Panc1 (cell line): Measurements from ENCODE around the gene FABP1. TPM values are rescaled to one million over a fixed set of nuclear protein-coding genes. Genes with fewer than 3 reads are reported as not detected.

Experiments used
- ATAC-seq: fragments of 200-7000 bp; cut with Tn5 transposase; 2 replicates; pipeline ENCODE4 v1.9.1; 2020; ENCODE audit warnings: mild to moderate bottlenecking, moderate library complexity
- BruUV-seq: library from RNA; stranded (reverse); fragments of 400-500 nt; replicated peaks from 2 replicates; lab custom pipeline; 2021; lab: Mats Ljungman, UMichigan
- CTCF ChIA-PET: fragments of 300-600 bp; sonication (Branson Sonifier 250); formaldehyde crosslinking; loops from one replicate; lab custom pipeline; 2022; ENCODE audit warnings: antibody characterized with exemption; lab: Charles Lee
- POLR2A ChIA-PET: fragments of 300-600 bp; sonication (Branson Sonifier 250); formaldehyde crosslinking; loops from one replicate; lab custom pipeline; 2022; ENCODE audit warnings: antibody characterized with exemption; lab: Charles Lee
- DNase-seq: peaks from one replicate; pipeline ENCODE4 v3.0.0-alpha.2; 2010; ENCODE audit warnings: low read depth, low spot score
- H3K27ac ChIP-seq: 2 replicates; pipeline ENCODE4 v1.5.1; 2011; ENCODE audit warnings: mild to moderate bottlenecking, low read length, inconsistent platforms
- H3K27me3 ChIP-seq: fragments of 200-500 bp; sonication (Bioruptor generic); 2 replicates; pipeline ENCODE4 v1.6.0; 2014; ENCODE audit warnings: low read length, inconsistent platforms; ENCODE audit not compliant: control insufficient read depth, insufficient read depth
- H3K36me3 ChIP-seq: fragments of 200-500 bp; sonication (Bioruptor generic); 2 replicates; pipeline ENCODE4 v1.5.1; 2014; ENCODE audit warnings: inconsistent platforms, mild to moderate bottlenecking, low read length, moderate library complexity; ENCODE audit not compliant: control insufficient read depth, insufficient read depth
- H3K4me1 ChIP-seq: 2 replicates; pipeline ENCODE4 v1.5.1; 2011; ENCODE audit warnings: inconsistent platforms, mild to moderate bottlenecking, low read length, moderate library complexity; ENCODE audit not compliant: control insufficient read depth, insufficient read depth
- H3K4me3 ChIP-seq, 2 experiments: 2 replicates each; pipeline ENCODE4 v1.5.1; 2011 to 2012; ENCODE audit warnings: low read depth in 2 of 2, low read length in 2 of 2, mild to moderate bottlenecking in 2 of 2, inconsistent platforms in 1 of 2, moderate library complexity in 1 of 2
- H3K9me3 ChIP-seq: fragments of 200-500 bp; sonication (Bioruptor generic); 2 replicates; pipeline ENCODE4 v1.5.1; 2014; ENCODE audit warnings: low read depth, mild to moderate bottlenecking, inconsistent platforms, low read length, moderate library complexity; ENCODE audit not compliant: control insufficient read depth, insufficient read depth
- POLR2AphosphoS5 ChIP-seq: IDR thresholded peaks from 2 replicates; pipeline ENCODE4 v1.6.1; 2012; ENCODE audit warnings: mild to moderate bottlenecking, low read depth, low read length, moderate library complexity
- SIN3A ChIP-seq: IDR thresholded peaks from 2 replicates; pipeline ENCODE4 v1.6.1; 2012; ENCODE audit warnings: low read depth, mild to moderate bottlenecking, low read length, moderate library complexity, borderline replicate concordance; ENCODE audit not compliant: insufficient read depth
- TCF7L2 ChIP-seq: IDR thresholded peaks from 2 replicates; pipeline ENCODE4 v1.6.1; 2011; ENCODE audit warnings: mild to moderate bottlenecking, low read depth, low read length, inconsistent platforms
- in situ Hi-C: cut with HindIII; loops from 2 replicates; pipeline ENCODE4 v1.10.0; 2016; ENCODE audit warnings: low sequenced_read_pairs, low pct_unique_long_range_greater_than_20kb
- intact Hi-C: fragments of 100-400 bp; cut with micrococcal nuclease; formaldehyde crosslinking; loops from one replicate; pipeline ENCODE4 v1.10.0; 2022; ENCODE audit not compliant: unreplicated experiment
- total RNA-seq: library from RNA; stranded (reverse); gene quantifications from one replicate; pipeline ENCODE4 v1.2.1, GENCODE V29; 2021; ENCODE audit not compliant: unreplicated experiment
- TF ChIP-seq, protein P1 (sequence below): fragments of 450-650 bp; IDR thresholded peaks from 2 replicates; pipeline ENCODE4 v1.5.1; 2017; ENCODE audit warnings: mild to moderate bottlenecking
- TF ChIP-seq, protein P2 (sequence below), 2 experiments: IDR thresholded peaks; 2 replicates each; pipeline ENCODE4 v1.6.1; 2011 to 2012; ENCODE audit warnings: low read depth in 2 of 2, control low read depth in 1 of 2, low read length in 1 of 2, mild to moderate bottlenecking in 1 of 2, moderate library complexity in 1 of 2; ENCODE audit not compliant: insufficient read depth in 1 of 2

FABP1 gene
- total RNA-seq, 1 experiment from 2014 or later: 0.36 TPM

DNA sequence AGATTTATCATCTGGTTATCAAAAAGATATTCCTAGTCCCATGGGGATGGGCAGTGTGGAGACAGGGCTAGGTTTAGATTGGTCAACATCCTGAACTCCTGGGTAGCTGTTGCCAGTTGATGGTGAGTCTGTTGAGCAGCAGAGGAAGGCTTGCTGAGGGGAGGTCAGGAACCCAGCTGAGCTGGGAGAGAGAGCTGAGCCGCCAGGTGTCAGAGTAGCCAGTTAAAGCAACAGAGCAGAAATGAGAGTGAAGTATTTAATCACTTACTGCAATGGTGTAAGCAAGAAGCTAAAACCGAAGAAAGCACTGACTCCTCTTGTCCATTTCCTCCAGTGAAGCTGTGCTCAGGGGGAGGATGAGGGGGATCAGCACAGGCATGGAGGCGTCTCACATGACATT, 30.7 kb downstream of the FABP1 start:
- H3K4me1 ChIP-seq: no peaks in the 10 kb centered on the region
- H3K27ac ChIP-seq: no peak overlapping the region
- in situ Hi-C loops: no loop called here
- DNase-seq (no peak), ATAC-seq (no peak)
- H3K36me3 ChIP-seq: no peaks in the 10 kb centered on the region
- intact Hi-C loops: no loop called here
- H3K27me3 ChIP-seq: peaks cover 16% of the 10 kb centered on the region
- H3K4me3 ChIP-seq: no peak overlapping the region
- no TSS peak for BruUV-seq
- POLR2A ChIA-PET: no interaction called here
- no peaks in the 10 kb centered on the region for H3K9me3 ChIP-seq
- CTCF ChIA-PET: no interaction called here
- TF ChIP-seq, protein P1, sequence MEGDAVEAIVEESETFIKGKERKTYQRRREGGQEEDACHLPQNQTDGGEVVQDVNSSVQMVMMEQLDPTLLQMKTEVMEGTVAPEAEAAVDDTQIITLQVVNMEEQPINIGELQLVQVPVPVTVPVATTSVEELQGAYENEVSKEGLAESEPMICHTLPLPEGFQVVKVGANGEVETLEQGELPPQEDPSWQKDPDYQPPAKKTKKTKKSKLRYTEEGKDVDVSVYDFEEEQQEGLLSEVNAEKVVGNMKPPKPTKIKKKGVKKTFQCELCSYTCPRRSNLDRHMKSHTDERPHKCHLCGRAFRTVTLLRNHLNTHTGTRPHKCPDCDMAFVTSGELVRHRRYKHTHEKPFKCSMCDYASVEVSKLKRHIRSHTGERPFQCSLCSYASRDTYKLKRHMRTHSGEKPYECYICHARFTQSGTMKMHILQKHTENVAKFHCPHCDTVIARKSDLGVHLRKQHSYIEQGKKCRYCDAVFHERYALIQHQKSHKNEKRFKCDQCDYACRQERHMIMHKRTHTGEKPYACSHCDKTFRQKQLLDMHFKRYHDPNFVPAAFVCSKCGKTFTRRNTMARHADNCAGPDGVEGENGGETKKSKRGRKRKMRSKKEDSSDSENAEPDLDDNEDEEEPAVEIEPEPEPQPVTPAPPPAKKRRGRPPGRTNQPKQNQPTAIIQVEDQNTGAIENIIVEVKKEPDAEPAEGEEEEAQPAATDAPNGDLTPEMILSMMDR: no peak
- TF ChIP-seq TCF7L2 (no peak), POLR2AphosphoS5 (no peak), SIN3A (no peak)
- TF ChIP-seq, protein P2, sequence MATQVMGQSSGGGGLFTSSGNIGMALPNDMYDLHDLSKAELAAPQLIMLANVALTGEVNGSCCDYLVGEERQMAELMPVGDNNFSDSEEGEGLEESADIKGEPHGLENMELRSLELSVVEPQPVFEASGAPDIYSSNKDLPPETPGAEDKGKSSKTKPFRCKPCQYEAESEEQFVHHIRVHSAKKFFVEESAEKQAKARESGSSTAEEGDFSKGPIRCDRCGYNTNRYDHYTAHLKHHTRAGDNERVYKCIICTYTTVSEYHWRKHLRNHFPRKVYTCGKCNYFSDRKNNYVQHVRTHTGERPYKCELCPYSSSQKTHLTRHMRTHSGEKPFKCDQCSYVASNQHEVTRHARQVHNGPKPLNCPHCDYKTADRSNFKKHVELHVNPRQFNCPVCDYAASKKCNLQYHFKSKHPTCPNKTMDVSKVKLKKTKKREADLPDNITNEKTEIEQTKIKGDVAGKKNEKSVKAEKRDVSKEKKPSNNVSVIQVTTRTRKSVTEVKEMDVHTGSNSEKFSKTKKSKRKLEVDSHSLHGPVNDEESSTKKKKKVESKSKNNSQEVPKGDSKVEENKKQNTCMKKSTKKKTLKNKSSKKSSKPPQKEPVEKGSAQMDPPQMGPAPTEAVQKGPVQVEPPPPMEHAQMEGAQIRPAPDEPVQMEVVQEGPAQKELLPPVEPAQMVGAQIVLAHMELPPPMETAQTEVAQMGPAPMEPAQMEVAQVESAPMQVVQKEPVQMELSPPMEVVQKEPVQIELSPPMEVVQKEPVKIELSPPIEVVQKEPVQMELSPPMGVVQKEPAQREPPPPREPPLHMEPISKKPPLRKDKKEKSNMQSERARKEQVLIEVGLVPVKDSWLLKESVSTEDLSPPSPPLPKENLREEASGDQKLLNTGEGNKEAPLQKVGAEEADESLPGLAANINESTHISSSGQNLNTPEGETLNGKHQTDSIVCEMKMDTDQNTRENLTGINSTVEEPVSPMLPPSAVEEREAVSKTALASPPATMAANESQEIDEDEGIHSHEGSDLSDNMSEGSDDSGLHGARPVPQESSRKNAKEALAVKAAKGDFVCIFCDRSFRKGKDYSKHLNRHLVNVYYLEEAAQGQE (IDR thresholded peaks at IDR 0.05; ENCODE audit: insufficient read depth in 1 of 2, low read depth in 2 of 2, low read length in 1 of 2): no peak

DNA sequence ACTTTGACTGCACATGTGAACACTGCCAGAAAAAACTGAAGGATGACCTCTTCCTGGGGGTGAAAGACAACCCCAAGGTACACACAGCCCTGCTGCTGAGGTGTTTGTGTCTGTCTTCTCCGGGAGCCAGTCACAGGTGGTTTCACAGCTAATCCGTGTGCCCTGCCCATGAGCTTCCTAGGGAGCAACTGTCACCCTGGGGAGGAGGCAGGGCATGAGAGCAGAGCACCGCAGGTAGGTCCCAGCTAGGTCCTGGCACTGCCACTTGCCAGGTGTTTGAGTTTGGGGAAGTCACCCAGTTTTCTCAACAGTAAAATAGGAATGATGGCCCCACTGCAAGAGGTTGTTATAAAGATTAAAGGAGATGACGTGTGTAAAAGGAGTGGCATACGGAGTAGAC, 31.2 kb downstream of the FABP1 start:
- no peaks in the 10 kb centered on the region for H3K36me3 ChIP-seq
- no peaks in the 10 kb centered on the region for H3K9me3 ChIP-seq
- ATAC-seq (no peak), DNase-seq (no peak)
- TF ChIP-seq SIN3A: no peak
- TF ChIP-seq TCF7L2: no peak
- CTCF ChIA-PET: no interaction called here
- H3K27me3 ChIP-seq: peaks cover 16% of the 10 kb centered on the region
- no TSS peak for BruUV-seq
- H3K4me1 ChIP-seq: no peaks in the 10 kb centered on the region
- H3K4me3 ChIP-seq: no peak overlapping the region
- H3K27ac ChIP-seq: no peak overlapping the region
- in situ Hi-C loops: no loop called here
- POLR2A ChIA-PET: no interaction called here
- intact Hi-C loops: no loop called here

DNA sequence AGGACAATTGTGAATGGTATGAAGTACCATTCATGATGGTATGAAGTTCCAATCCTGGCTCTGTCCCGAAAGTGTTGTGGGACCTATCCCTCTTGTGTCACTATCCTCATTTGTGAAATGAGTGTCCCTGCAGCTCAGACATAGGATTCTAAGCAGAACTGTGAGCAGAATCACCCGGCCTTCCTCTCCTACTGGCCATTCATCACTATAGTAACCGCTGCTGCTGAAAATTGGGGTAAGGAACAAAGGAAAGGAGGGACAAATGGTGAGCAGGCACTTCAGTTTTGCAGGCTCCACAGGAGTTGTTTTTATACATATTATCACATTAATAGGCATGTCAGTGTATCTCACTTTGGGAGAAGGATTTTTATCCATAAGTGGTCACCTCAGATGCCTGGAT, 32.8 kb downstream of the FABP1 start:
- Histone ChIP-seq H3K27me3 (peaks cover 16% of the 10 kb centered on the region), H3K27ac (no peak overlapping the region), H3K4me3 (no peak overlapping the region), H3K4me1 (no peaks in the 10 kb centered on the region), H3K36me3 (no peaks in the 10 kb centered on the region), H3K9me3 (no peaks in the 10 kb centered on the region)
- ChIA-PET POLR2A (no interaction called here), CTCF (no interaction called here)
- intact Hi-C loops: no loop called here
- ATAC-seq (no peak), DNase-seq (no peak)
- in situ Hi-C loops: no loop called here
- no TSS peak for BruUV-seq
- no peak for TF ChIP-seq TCF7L2
- TF ChIP-seq, protein P1: no peak
- TF ChIP-seq, protein P2 (IDR thresholded peaks at IDR 0.05; ENCODE audit: insufficient read depth in 1 of 2, low read depth in 2 of 2, low read length in 1 of 2): no peak
- no peak for TF ChIP-seq POLR2AphosphoS5
- TF ChIP-seq SIN3A: no peak
